Chondrocyte (in vitro differentiated cells): ENCODE results near the gene CHST12. TPM values are rescaled to one million over a fixed set of nuclear protein-coding genes. Genes with fewer than 3 reads are reported as not detected.
"Not testable (repeated sequence)": the region's sequence is repeated elsewhere in the genome, so short reads cannot be mapped to it uniquely, and the experiment has no call there.

Experiments
- DNase-seq: peaks from one replicate; pipeline ENCODE4 v3.0.0; 2021; ENCODE audit warnings: mixed read lengths, low spot score
- H3K27ac Mint-ChIP-seq: one replicate; pipeline ENCODE4 v1.8.0; 2021; ENCODE audit warnings: mild to moderate bottlenecking, moderate library complexity, mixed read lengths; ENCODE audit not compliant: unreplicated experiment
- H3K27me3 Mint-ChIP-seq: 2 replicates; pipeline ENCODE4 v1.8.0; 2021; ENCODE audit warnings: low read depth, mixed read lengths
- H3K36me3 Mint-ChIP-seq: 2 replicates; pipeline ENCODE4 v1.8.0; 2021; ENCODE audit warnings: low read depth, mixed read lengths
- H3K4me1 Mint-ChIP-seq: 2 replicates; pipeline ENCODE4 v1.8.0; 2021; ENCODE audit warnings: low read depth, mild to moderate bottlenecking, mixed read lengths
- H3K4me3 Mint-ChIP-seq: one replicate; pipeline ENCODE4 v1.8.0; 2021; ENCODE audit warnings: mild to moderate bottlenecking, moderate library complexity, mixed read lengths; ENCODE audit not compliant: unreplicated experiment
- H3K9me3 Mint-ChIP-seq: 2 replicates; pipeline ENCODE4 v1.8.0; 2021; ENCODE audit warnings: low read depth, mixed read lengths
- total RNA-seq: library from RNA; stranded (reverse); gene quantifications from 3 replicates; pipeline ENCODE4 v1.2.1, GENCODE V29; 2021
- TF ChIP-seq, protein P1 (sequence below): fragments of 200-600 bp; sonication (generic); IDR thresholded peaks from 2 replicates; pipeline ENCODE4 v1.5.0; 2021; ENCODE audit warnings: antibody characterized with exemption, mild to moderate bottlenecking, moderate library complexity

CHST12 gene
- total RNA-seq, 1 donor from 2014 or later: 22.4 TPM

DNA sequence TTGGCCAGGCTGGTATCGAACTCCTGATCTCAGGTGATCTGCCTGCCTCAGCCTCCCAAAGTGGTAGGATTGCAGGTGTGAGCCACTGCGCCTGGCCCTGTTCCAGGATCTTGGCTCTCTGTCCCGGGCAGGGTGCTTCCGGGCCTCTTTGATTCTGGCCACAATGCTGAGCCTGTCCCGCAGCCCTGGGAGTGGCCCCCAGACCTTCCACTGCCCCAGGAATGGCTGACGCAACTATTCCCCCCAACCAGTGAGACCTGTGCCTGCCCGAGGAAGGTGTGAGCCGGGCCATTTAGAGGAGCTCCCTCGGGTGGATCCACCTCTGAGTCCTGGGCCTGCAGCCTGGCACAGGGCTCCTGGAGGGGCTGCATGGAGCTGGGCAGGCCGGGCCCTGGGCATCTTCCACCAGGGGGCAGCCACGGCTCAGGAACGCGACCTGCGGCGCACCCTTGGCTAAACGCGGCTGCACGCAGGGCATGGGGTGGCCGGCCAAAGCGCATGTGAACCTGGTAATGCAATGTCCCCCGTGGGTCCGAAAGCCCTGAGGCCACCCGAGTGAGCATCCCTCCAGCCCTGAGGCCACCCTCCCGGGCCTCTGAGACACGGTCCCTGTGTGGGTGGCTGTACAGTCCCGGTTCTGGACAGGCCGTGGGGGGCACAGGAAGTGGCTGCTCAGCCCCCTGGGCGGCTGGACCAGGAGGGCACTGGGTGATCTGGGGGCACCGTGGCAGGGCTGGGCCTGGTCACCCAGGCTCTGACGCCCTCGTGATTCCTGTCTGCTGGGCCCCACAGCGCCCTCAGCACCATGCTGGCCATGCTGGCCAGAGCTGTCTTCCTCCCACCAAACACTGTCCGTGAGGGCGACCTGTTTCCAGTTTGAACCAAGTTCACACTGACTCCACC lies 48.0 kb downstream of the CHST12 start:
- no peak overlapping the region for H3K27ac Mint-ChIP-seq

GRCh38 chr7:2452074-2452507 lies 48.7 kb downstream of the CHST12 start:
- peak overlapping the region; percentile 33 for H3K4me3 Mint-ChIP-seq
- H3K9me3 Mint-ChIP-seq: peaks cover 2% of the 10 kb centered on the region
- peaks cover 2% of the 10 kb centered on the region for H3K27me3 Mint-ChIP-seq

More for the DNA sequence above, 48.0 kb downstream of the CHST12 start:
- TF ChIP-seq, protein P1, sequence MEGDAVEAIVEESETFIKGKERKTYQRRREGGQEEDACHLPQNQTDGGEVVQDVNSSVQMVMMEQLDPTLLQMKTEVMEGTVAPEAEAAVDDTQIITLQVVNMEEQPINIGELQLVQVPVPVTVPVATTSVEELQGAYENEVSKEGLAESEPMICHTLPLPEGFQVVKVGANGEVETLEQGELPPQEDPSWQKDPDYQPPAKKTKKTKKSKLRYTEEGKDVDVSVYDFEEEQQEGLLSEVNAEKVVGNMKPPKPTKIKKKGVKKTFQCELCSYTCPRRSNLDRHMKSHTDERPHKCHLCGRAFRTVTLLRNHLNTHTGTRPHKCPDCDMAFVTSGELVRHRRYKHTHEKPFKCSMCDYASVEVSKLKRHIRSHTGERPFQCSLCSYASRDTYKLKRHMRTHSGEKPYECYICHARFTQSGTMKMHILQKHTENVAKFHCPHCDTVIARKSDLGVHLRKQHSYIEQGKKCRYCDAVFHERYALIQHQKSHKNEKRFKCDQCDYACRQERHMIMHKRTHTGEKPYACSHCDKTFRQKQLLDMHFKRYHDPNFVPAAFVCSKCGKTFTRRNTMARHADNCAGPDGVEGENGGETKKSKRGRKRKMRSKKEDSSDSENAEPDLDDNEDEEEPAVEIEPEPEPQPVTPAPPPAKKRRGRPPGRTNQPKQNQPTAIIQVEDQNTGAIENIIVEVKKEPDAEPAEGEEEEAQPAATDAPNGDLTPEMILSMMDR: peak; percentile 97
- DNase-seq: no peak
- H3K36me3 Mint-ChIP-seq: no peaks in the 10 kb centered on the region
- peaks cover 4% of the 10 kb centered on the region for H3K4me1 Mint-ChIP-seq
- peaks cover 2% of the 10 kb centered on the region for H3K27me3 Mint-ChIP-seq
- H3K4me3 Mint-ChIP-seq: peak overlapping the region; percentile 33
- H3K9me3 Mint-ChIP-seq: peaks cover 2% of the 10 kb centered on the region

DNA sequence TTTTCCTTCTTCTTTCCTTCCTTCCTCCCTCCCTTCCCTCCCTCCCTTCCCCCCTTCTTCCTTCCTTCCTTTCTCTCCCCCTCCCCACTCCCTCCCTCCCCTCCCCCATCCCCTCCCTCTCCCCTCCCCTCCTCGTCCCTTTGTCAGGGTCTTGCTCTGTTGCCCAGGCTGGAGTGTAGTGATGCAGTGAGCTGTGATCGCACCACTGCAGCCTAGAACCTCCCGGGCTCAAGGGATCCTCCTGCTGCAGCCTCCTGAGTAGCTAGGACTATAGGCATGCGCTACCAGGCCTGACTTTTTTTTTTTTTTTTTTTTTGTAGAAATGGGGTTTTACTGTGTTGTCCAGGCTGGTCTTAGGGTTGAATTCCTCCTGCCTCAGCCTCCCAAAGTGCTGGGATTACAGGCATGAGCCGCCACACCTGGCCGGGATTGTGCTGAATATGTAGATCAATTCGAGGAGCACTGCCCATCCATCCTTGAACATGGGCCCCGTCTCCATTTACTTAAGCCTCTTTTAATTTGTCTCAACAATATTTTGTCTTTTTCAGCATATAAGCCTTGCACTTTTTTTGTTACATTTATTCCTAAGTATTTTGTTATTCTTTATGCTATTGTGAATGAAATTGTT lies 49.3 kb downstream of the CHST12 start:
- H3K9me3 Mint-ChIP-seq: peaks cover 2% of the 10 kb centered on the region
- no peak overlapping the region for H3K27ac Mint-ChIP-seq
- TF ChIP-seq, protein P1: no peak
- H3K4me3 Mint-ChIP-seq: no peak overlapping the region
- peaks cover 2% of the 10 kb centered on the region for H3K27me3 Mint-ChIP-seq
- H3K36me3 Mint-ChIP-seq: no peaks in the 10 kb centered on the region
- DNase-seq: no peak
- H3K4me1 Mint-ChIP-seq: peaks cover 9% of the 10 kb centered on the region

More at GRCh38 chr7:2452074-2452507, 48.7 kb downstream of the CHST12 start:
- peaks cover 9% of the 10 kb centered on the region for H3K4me1 Mint-ChIP-seq
- no peaks in the 10 kb centered on the region for H3K36me3 Mint-ChIP-seq
- no peak for DNase-seq
- TF ChIP-seq, protein P1: no peak
- no peak overlapping the region for H3K27ac Mint-ChIP-seq

GRCh38 chr7:2453849-2454248 lies 50.4 kb downstream of the CHST12 start:
- H3K9me3 Mint-ChIP-seq, H3K27ac Mint-ChIP-seq, H3K4me1 Mint-ChIP-seq, H3K27me3 Mint-ChIP-seq, H3K4me3 Mint-ChIP-seq, H3K36me3 Mint-ChIP-seq, DNase-seq: not testable (repeated sequence)

- Mint-ChIP-seq H3K27ac (no peak overlapping the region), H3K4me3 (no peak overlapping the region), H3K36me3 (no peaks in the 10 kb centered on the region), H3K27me3 (no peaks in the 10 kb centered on the region), H3K9me3 (peaks cover 2% of the 10 kb centered on the region), H3K4me1 (peaks cover 6% of the 10 kb centered on the region)
- TF ChIP-seq, protein P1: no peak
- DNase-seq: no peak
Observed at GRCh38 chr7:2459674-2460073, 56.3 kb downstream of the CHST12 start.
